ENCODE measurements around the gene PRPS1.

Gene PRPS1

GRCh38 chrX:107673933-107674479 lies 45.7 kb downstream of the PRPS1 start (continued):
- TF ChIP-seq ZNF175 (tag by site-specific recombination; IDR thresholded peaks at IDR 0.05) (no peak), ZNF324 (tag by site-specific recombination; IDR thresholded peaks at IDR 0.05) (no peak), SP2 (tag by site-specific recombination; IDR thresholded peaks at IDR 0.05) (peak; percentile 13), GLIS2 (tag by site-specific recombination; IDR thresholded peaks at IDR 0.05) (no peak), ZNF37A (tag by site-specific recombination; IDR thresholded peaks at IDR 0.05) (no peak), ZNF558 (tag by site-specific recombination; IDR thresholded peaks at IDR 0.05) (no peak), ZNF571 (tag by site-specific recombination; IDR thresholded peaks at IDR 0.05) (no peak), ZNF843 (tag by site-specific recombination; IDR thresholded peaks at IDR 0.05) (no peak), ZNF624 (tag by site-specific recombination; IDR thresholded peaks at IDR 0.05) (no peak), KLF9 (tag by site-specific recombination; IDR thresholded peaks at IDR 0.05; ENCODE audit: low read depth) (no peak), GLIS1 (tag by site-specific recombination; IDR thresholded peaks at IDR 0.05) (no peak), ZNF555 (tag by site-specific recombination; conservative IDR thresholded peaks at IDR 0.05) (no peak), ZNF354C (tag by site-specific recombination; IDR thresholded peaks at IDR 0.05; ENCODE audit: borderline replicate concordance, low read depth) (no peak), PRDM10 (tag by site-specific recombination; IDR thresholded peaks at IDR 0.05) (peak; percentile 33; the same call in 1 of the 2 replicates), ZNF223 (tag by site-specific recombination; IDR thresholded peaks at IDR 0.05) (no peak), TRIM28 (IDR thresholded peaks at IDR 0.05; ENCODE audit: borderline replicate concordance, low read length) (no peak), ZFP69B (tag by site-specific recombination; IDR thresholded peaks at IDR 0.05) (no peak), ZNF785 (tag by site-specific recombination; IDR thresholded peaks at IDR 0.05) (no peak), ZNF629 (tag by site-specific recombination; IDR thresholded peaks at IDR 0.05) (no peak), ZNF600 (tag by site-specific recombination; IDR thresholded peaks at IDR 0.05) (no peak), ZNF18 (tag by site-specific recombination; IDR thresholded peaks at IDR 0.05) (no peak), ZSCAN5A (tag by site-specific recombination; IDR thresholded peaks at IDR 0.05) (no peak), ZNF560 (tag by site-specific recombination; IDR thresholded peaks at IDR 0.05; ENCODE audit: borderline replicate concordance) (no peak), KLF16 (tag by site-specific recombination; IDR thresholded peaks at IDR 0.05) (no peak), ZNF501 (tag by site-specific recombination; IDR thresholded peaks at IDR 0.05) (no peak), ZNF626 (tag by site-specific recombination; IDR thresholded peaks at IDR 0.05) (no peak), PRDM1 (tag by site-specific recombination; IDR thresholded peaks at IDR 0.05) (no peak), ZNF830 (tag by site-specific recombination; IDR thresholded peaks at IDR 0.05; ENCODE audit: low read depth) (no peak), ZNF548 (tag by site-specific recombination; IDR thresholded peaks at IDR 0.05) (no peak), ZNF19 (tag by site-specific recombination; IDR thresholded peaks at IDR 0.05; ENCODE audit: low read depth) (no peak), ZXDB (tag by site-specific recombination; IDR thresholded peaks at IDR 0.05) (no peak), ZIC2 (tag by site-specific recombination; IDR thresholded peaks at IDR 0.05) (peak; percentile 20), ZNF24 (tag by site-specific recombination; IDR thresholded peaks at IDR 0.05) (no peak), AEBP2 (tag by site-specific recombination; IDR thresholded peaks at IDR 0.05; ENCODE audit: borderline replicate concordance) (no peak), ZNF133 (tag by site-specific recombination; IDR thresholded peaks at IDR 0.05) (no peak), ZNF654 (tag by site-specific recombination; IDR thresholded peaks at IDR 0.05; ENCODE audit: low read depth) (no peak)

Data from HEK293 (cell line).